BLaER1 (cell line): ENCODE data around the gene MFSD6L.
A peak's percentile ranks its signal among the peaks of the same experiment; 100 is the strongest.

Experiments used
- H3K27ac ChIP-seq: shearing (Covaris generic); formaldehyde crosslinking; 2 replicates; pipeline ENCODE4 v1.8.1; 2022
- H3K27me3 ChIP-seq: shearing (Covaris generic); formaldehyde crosslinking; 2 replicates; pipeline ENCODE4 v1.8.1; 2022
- H3K36me3 ChIP-seq: shearing (Covaris generic); formaldehyde crosslinking; 2 replicates; pipeline ENCODE4 v1.8.1; 2022
- H3K4me1 ChIP-seq: shearing (Covaris generic); formaldehyde crosslinking; 2 replicates; pipeline ENCODE4 v1.8.1; 2022
- H3K4me2 ChIP-seq: shearing (Covaris generic); formaldehyde crosslinking; 2 replicates; pipeline ENCODE4 v1.8.1; 2022
- H3K4me3 ChIP-seq: shearing (Covaris generic); formaldehyde crosslinking; 2 replicates; pipeline ENCODE4 v1.8.1; 2022
- H3K9ac ChIP-seq: shearing (Covaris generic); formaldehyde crosslinking; 2 replicates; pipeline ENCODE4 v1.8.1; 2022
- H3K9me3 ChIP-seq: shearing (Covaris generic); formaldehyde crosslinking; 2 replicates; pipeline ENCODE4 v1.8.1; 2022
- H4K20me1 ChIP-seq: shearing (Covaris generic); formaldehyde crosslinking; 2 replicates; pipeline ENCODE4 v1.8.1; 2022
- Cebpa-rat ChIP-seq: shearing (Covaris generic); IDR thresholded peaks from 2 replicates; pipeline ENCODE4 v1.8.1; 2022

The MFSD6L gene

GRCh38 chr17:8837563-8838075, 38.5 kb upstream of the MFSD6L start:
- no peaks in the 10 kb centered on the region for H4K20me1 ChIP-seq
- H3K27me3 ChIP-seq = no peaks in the 10 kb centered on the region
- H3K4me1 ChIP-seq = peaks cover 16% of the 10 kb centered on the region
- no peak overlapping the region for H3K9ac ChIP-seq
- no peak for TF ChIP-seq Cebpa-rat
- H3K9me3 ChIP-seq = no peaks in the 10 kb centered on the region
- no peak overlapping the region for H3K4me3 ChIP-seq
- H3K4me2 ChIP-seq = no peak overlapping the region
- peaks cover 18% of the 10 kb centered on the region; the same call in 1 of the 2 replicates for H3K36me3 ChIP-seq
- H3K27ac ChIP-seq = no peak overlapping the region

DNA sequence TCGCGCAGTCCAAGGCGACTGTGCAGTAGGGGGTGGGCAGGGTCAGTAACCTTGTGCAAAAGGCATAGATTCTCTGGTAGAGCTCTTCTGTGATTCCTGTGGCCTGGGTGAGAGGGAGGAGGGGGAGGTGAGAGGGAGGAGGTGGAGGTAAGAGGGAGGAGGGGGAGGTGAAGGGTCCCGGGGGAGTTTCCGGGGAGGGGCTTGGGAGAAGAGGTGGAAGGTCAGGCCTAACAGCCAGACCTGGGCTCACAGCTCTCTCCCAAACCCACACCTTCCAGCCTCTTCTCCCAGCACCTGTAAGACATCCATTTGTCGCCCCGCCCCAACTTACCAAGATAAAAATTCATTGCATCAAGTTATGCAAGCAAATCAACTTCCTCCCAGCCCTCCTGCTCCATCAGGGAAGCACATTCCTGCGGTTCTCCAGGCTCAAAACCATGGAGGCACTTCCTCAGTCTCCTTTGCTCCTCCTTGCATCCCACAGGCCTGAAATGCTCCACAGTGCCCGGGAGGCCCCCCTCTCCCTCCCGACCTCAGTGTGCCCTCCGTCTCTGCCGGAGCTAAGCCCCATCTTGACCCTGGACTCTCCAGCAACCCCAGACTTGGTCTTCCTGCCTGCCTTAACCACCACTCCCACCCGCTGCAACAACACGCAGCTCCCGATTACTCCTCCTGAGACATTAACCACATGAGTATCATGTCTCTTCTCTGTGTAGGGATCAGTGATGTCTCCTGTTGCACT, 37.8 kb upstream of the MFSD6L start:
- Histone ChIP-seq H3K36me3 (peaks cover 18% of the 10 kb centered on the region; the same call in 1 of the 2 replicates), H3K4me2 (no peak overlapping the region), H3K9ac (no peak overlapping the region), H3K4me1 (peaks cover 9% of the 10 kb centered on the region), H4K20me1 (no peaks in the 10 kb centered on the region), H3K27me3 (no peaks in the 10 kb centered on the region), H3K4me3 (no peak overlapping the region), H3K9me3 (no peaks in the 10 kb centered on the region), H3K27ac (no peak overlapping the region)
- TF ChIP-seq Cebpa-rat = no peak

DNA sequence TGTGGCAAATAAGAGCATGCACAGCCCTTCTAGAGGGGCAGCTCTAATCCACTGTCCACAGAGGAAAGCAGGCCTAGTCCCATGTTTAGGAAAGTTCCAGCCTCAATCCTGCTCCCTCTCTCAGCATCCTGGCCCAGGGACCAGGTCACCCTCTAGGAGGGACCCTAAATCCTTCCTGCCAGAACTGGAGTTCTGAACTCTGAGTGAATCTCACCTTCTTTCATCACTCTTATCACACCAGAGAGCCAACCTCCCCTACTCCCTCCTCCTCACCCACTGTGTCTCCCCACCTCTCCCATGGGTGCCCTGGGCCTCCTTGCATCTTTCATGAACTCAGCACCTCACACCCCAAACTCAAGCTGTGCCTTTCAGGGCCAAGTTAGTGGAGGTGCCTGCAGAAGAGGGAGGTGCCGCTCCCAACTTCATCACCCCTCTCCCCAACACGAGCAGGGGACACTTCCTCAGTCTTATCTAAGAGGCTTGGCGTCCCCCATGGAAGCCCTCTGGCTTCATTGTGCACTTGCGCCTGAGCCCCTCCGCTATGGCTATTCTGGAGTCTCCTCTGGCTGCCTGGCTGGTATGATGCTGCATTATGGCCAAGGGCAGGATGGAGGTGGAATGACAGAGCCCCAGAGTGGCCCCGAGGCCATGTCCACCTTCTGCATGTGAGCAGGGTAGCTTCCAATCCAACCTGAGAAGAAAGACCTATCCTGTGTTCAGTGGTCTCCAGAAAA, 36.6 kb upstream of the MFSD6L start:
- 0 out of 2 replicates have a peak, but pooled peaks cover 5% of the 10 kb centered on the region for H3K4me1 ChIP-seq
- no peaks in the 10 kb centered on the region for H3K27me3 ChIP-seq
- no peak overlapping the region for H3K4me3 ChIP-seq
- no peaks in the 10 kb centered on the region for H4K20me1 ChIP-seq
- no peak overlapping the region for H3K4me2 ChIP-seq
- H3K27ac ChIP-seq = no peak overlapping the region
- H3K36me3 ChIP-seq = peaks cover 18% of the 10 kb centered on the region; the same call in 1 of the 2 replicates
- TF ChIP-seq Cebpa-rat = no peak
- H3K9me3 ChIP-seq = no peaks in the 10 kb centered on the region
- no peak overlapping the region for H3K9ac ChIP-seq

DNA sequence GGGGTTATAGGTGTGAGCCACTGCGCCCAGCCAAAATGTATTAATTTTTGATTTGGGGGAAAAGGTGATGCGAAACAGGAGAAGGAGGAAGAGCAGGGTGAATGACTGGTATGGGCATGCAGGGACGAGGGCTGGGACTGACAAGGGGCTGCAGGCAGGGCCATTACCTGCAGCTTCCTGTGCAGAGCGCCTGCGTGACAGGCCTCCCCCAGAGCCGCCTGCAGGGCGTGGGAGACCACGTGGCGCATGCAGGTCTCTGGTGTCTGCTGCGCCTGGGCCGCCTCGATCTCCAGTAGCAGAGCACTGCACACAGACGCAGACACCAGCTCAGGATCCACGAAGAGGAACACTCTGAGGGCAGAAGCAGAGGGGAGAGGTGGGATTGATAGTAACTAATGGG, 35.9 kb upstream of the MFSD6L start:
- H3K4me2 ChIP-seq = no peak overlapping the region
- no peak for TF ChIP-seq Cebpa-rat
- no peak overlapping the region for H3K4me3 ChIP-seq
- no peaks in the 10 kb centered on the region for H3K27me3 ChIP-seq
- no peaks in the 10 kb centered on the region for H3K9me3 ChIP-seq
- H3K36me3 ChIP-seq = peaks cover 18% of the 10 kb centered on the region; the same call in 1 of the 2 replicates
- no peak overlapping the region for H3K9ac ChIP-seq
- H3K4me1 ChIP-seq = 0 out of 2 replicates have a peak, but pooled peaks cover 5% of the 10 kb centered on the region
- no peak overlapping the region for H3K27ac ChIP-seq
- H4K20me1 ChIP-seq = no peaks in the 10 kb centered on the region

GRCh38 chr17:8832711-8833352, 33.7 kb upstream of the MFSD6L start:
- Histone ChIP-seq H3K4me1 (no peaks in the 10 kb centered on the region), H3K4me2 (no peak overlapping the region), H3K4me3 (no peak overlapping the region), H3K27ac (no peak overlapping the region), H4K20me1 (no peaks in the 10 kb centered on the region), H3K27me3 (no peaks in the 10 kb centered on the region), H3K36me3 (peaks cover 18% of the 10 kb centered on the region; the same call in 1 of the 2 replicates), H3K9ac (no peak overlapping the region), H3K9me3 (no peaks in the 10 kb centered on the region)
- no peak for TF ChIP-seq Cebpa-rat

GRCh38 chr17:8831234-8831849, 32.2 kb upstream of the MFSD6L start:
- TF ChIP-seq Cebpa-rat = no peak
- Histone ChIP-seq H3K4me1 (no peaks in the 10 kb centered on the region), H3K4me2 (no peak overlapping the region), H3K9me3 (no peaks in the 10 kb centered on the region), H3K4me3 (no peak overlapping the region), H3K36me3 (peaks cover 17% of the 10 kb centered on the region; the same call in 1 of the 2 replicates), H4K20me1 (no peaks in the 10 kb centered on the region), H3K27ac (no peak overlapping the region), H3K9ac (no peak overlapping the region), H3K27me3 (no peaks in the 10 kb centered on the region)

GRCh38 chr17:8830141-8830540, 31.0 kb upstream of the MFSD6L start:
- Histone ChIP-seq H3K36me3 (peaks cover 6% of the 10 kb centered on the region; the same call in 1 of the 2 replicates), H3K4me3 (no peak overlapping the region), H3K27me3 (no peaks in the 10 kb centered on the region), H3K4me2 (no peak overlapping the region), H3K9ac (no peak overlapping the region), H3K4me1 (no peaks in the 10 kb centered on the region), H4K20me1 (no peaks in the 10 kb centered on the region), H3K9me3 (no peaks in the 10 kb centered on the region), H3K27ac (0 out of 2 replicates have a peak overlapping the region, but pooled peaks have one; percentile 3)
- TF ChIP-seq Cebpa-rat = no peak

- H4K20me1 ChIP-seq = no peaks in the 10 kb centered on the region
- no peak overlapping the region for H3K4me2 ChIP-seq
- no peak overlapping the region for H3K9ac ChIP-seq
- no peak overlapping the region for H3K4me3 ChIP-seq
- TF ChIP-seq Cebpa-rat = no peak
- no peak overlapping the region for H3K27ac ChIP-seq
- H3K27me3 ChIP-seq = no peaks in the 10 kb centered on the region
- H3K4me1 ChIP-seq = no peaks in the 10 kb centered on the region
- H3K9me3 ChIP-seq = peaks cover 8% of the 10 kb centered on the region
- peaks cover 4% of the 10 kb centered on the region; the same call in 1 of the 2 replicates for H3K36me3 ChIP-seq
Observed at GRCh38 chr17:8829036-8829941, 30.1 kb upstream of the MFSD6L start.
